Gastroesophageal sphincter (tissue), 4 donors: ENCODE results near the gene TMEM201. TPM values are rescaled to one million over a fixed set of nuclear protein-coding genes. Genes with fewer than 3 reads are reported as not detected.
"Not testable (repeated sequence)": the region's sequence is repeated elsewhere in the genome, so short reads cannot be mapped to it uniquely, and the experiment has no call there.

Experiments used
- ATAC-seq: fragments of 150-250 bp; one replicate; pipeline ENCODE4 v1.9.1; 2016; ENCODE audit warnings: mild to moderate bottlenecking, moderate library complexity
- H3K27ac ChIP-seq, 4 donors: fragments of 200-600 bp; sonication (generic) in 3 of 4; 1 replicate in 3 of 4; 2 replicates in 1 of 4; pipeline ENCODE4 v1.5.1; 2016 to 2019
- H3K27me3 ChIP-seq: fragments of 200-600 bp; sonication (generic); one replicate; pipeline ENCODE4 v1.5.1; 2019
- H3K36me3 ChIP-seq, 2 donors: fragments of 200-600 bp; sonication (generic); one replicate each; pipeline ENCODE4 v1.5.1; 2019; ENCODE audit warnings: control low read depth in 1 of 2
- H3K4me1 ChIP-seq, 3 donors: fragments of 200-600 bp; sonication (generic); 1 replicate in 2 of 3; 2 replicates in 1 of 3; pipeline ENCODE4 v1.5.1; 2016 to 2019; ENCODE audit warnings: control low read depth in 2 of 3
- H3K4me3 ChIP-seq, 2 donors: fragments of 200-600 bp; sonication (generic); one replicate each; pipeline ENCODE4 v1.5.1; 2019; ENCODE audit warnings: mild to moderate bottlenecking in 1 of 2, moderate library complexity in 1 of 2
- H3K9me3 ChIP-seq, 3 donors: fragments of 200-600 bp; sonication (generic); one replicate each; pipeline ENCODE4 v1.5.1; 2017 to 2019; ENCODE audit warnings: control low read depth in 2 of 3
- CTCF ChIP-seq, 4 experiments: fragments of 200-600 bp in 2 of 4; fragments of 450-650 bp in 2 of 4; sonication (generic) in 1 of 4; IDR thresholded peaks; one replicate each; pipeline ENCODE4 v1.5.1; 2017 to 2019; ENCODE audit warnings: antibody characterized with exemption in 4 of 4, mild to moderate bottlenecking in 2 of 4, moderate library complexity in 2 of 4
- EP300 ChIP-seq: sonication (generic); formaldehyde crosslinking; IDR thresholded peaks from one replicate; pipeline ENCODE4 v1.6.1; 2017; ENCODE audit warnings: antibody characterized with exemption, mild to moderate bottlenecking
- POLR2A ChIP-seq, 2 donors: fragments of 450-650 bp; IDR thresholded peaks; one replicate each; pipeline ENCODE4 v1.6.1; 2017; ENCODE audit warnings: antibody characterized with exemption in 2 of 2, mild to moderate bottlenecking in 2 of 2, moderate library complexity in 1 of 2
- POLR2AphosphoS5 ChIP-seq: sonication (generic); formaldehyde crosslinking; IDR thresholded peaks from one replicate; pipeline ENCODE4 v1.6.1; 2017; ENCODE audit warnings: antibody characterized with exemption
- WGBS, 2 donors: methylation state at CpG; one replicate each; pipeline ENCODE4 v1.1.5; 2018; ENCODE audit warnings: low coverage in 1 of 2; 5-methylcytosine and 5-hydroxymethylcytosine counted together
- total RNA-seq, 4 donors: library from RNA; depleted of rRNA; stranded (reverse); fragments of >200 nt; gene quantifications; one replicate each; pipeline ENCODE4 v1.1.0, GENCODE V29; 2016

Gene TMEM201
- total RNA-seq, 4 donors from 2014 or later: 4.4 to 9.3 (median 5.5) TPM

GRCh38 chr1:9557624-9558023 is 31.1 kb upstream of the TMEM201 start:
- peaks cover 0 to 27% of the 10 kb centered on the region in 2 donors for H3K36me3 ChIP-seq
- H3K27me3 ChIP-seq: no peaks in the 10 kb centered on the region
- peaks cover 3 to 77% (median 21%) of the 10 kb centered on the region in 3 donors for H3K4me1 ChIP-seq
- H3K27ac ChIP-seq: peak overlapping the region in 3 of 4 donors; percentile 66 to 80 (median 78)
- 85 to 87% methylated on average over 4 to 5 of the region's 5 CpGs for WGBS, 2 donors
- TF ChIP-seq POLR2A (IDR thresholded peaks at IDR 0.05): no peak
- no peak for TF ChIP-seq POLR2AphosphoS5
- TF ChIP-seq EP300: no peak
- TF ChIP-seq CTCF (IDR thresholded peaks at IDR 0.05): no peak
- no peak for ATAC-seq
- H3K9me3 ChIP-seq: no peaks in the 10 kb centered on the region
- H3K4me3 ChIP-seq: no peak overlapping the region

- peak overlapping the region; percentile 8 to 80 (median 72) for H3K27ac ChIP-seq
- peaks cover 3 to 82% (median 21%) of the 10 kb centered on the region in 3 donors for H3K4me1 ChIP-seq
- TF ChIP-seq EP300 (no peak), CTCF (IDR thresholded peaks at IDR 0.05) (no peak), POLR2AphosphoS5 (no peak), POLR2A (IDR thresholded peaks at IDR 0.05) (no peak)
- ATAC-seq: no peak
- H3K9me3 ChIP-seq: no peaks in the 10 kb centered on the region
- H3K36me3 ChIP-seq: peaks cover 0 to 27% of the 10 kb centered on the region in 2 donors
- 69 to 73% methylated on average over 2 to 6 of the region's 6 CpGs for WGBS, 2 donors
- no peak overlapping the region for H3K4me3 ChIP-seq
- H3K27me3 ChIP-seq: no peaks in the 10 kb centered on the region
Observed at GRCh38 chr1:9558271-9558945, 30.3 kb upstream of the TMEM201 start.

- 38 to 62% methylated on average over 7 to 11 of the region's 11 CpGs for WGBS, 2 donors
- Histone ChIP-seq H3K4me3 (no peak overlapping the region), H3K36me3 (peaks cover 0 to 22% of the 10 kb centered on the region in 2 donors), H3K27me3 (no peaks in the 10 kb centered on the region), H3K4me1 (peaks cover 3 to 86% (median 21%) of the 10 kb centered on the region in 3 donors), H3K27ac (peak overlapping the region; percentile 8 to 80 (median 72)), H3K9me3 (no peaks in the 10 kb centered on the region)
- ATAC-seq: no peak
- no peak for TF ChIP-seq POLR2A (IDR thresholded peaks at IDR 0.05)
- TF ChIP-seq CTCF (IDR thresholded peaks at IDR 0.05): no peak
- TF ChIP-seq POLR2AphosphoS5: no peak
- TF ChIP-seq EP300: no peak
Observed at GRCh38 chr1:9558946-9559545, 29.7 kb upstream of the TMEM201 start.

- Histone ChIP-seq H3K36me3 (peaks cover 0 to 16% of the 10 kb centered on the region in 2 donors), H3K27ac (peak overlapping the region in 3 of 4 donors; percentile 66 to 80 (median 78))
- TF ChIP-seq POLR2AphosphoS5: no peak
- no peak for TF ChIP-seq POLR2A (IDR thresholded peaks at IDR 0.05)
- TF ChIP-seq EP300: no peak
- TF ChIP-seq CTCF (IDR thresholded peaks at IDR 0.05): no peak
Observed at GRCh38 chr1:9559673-9560072, 29.0 kb upstream of the TMEM201 start.

GRCh38 chr1:9560090-9560489 is 28.6 kb upstream of the TMEM201 start:
- H3K9me3 ChIP-seq, ATAC-seq, H3K4me3 ChIP-seq, H3K27me3 ChIP-seq: not testable (repeated sequence)
- WGBS, 2 donors: 80 to 83% methylated on average over 2 to 13 of the region's 17 CpGs
- peaks cover 3 to 77% (median 21%) of the 10 kb centered on the region in 3 donors for H3K4me1 ChIP-seq
- peak overlapping the region in 3 of 4 donors; percentile 66 to 80 (median 78) for H3K27ac ChIP-seq
- peaks cover 0 to 15% of the 10 kb centered on the region in 2 donors for H3K36me3 ChIP-seq

More at GRCh38 chr1:9559673-9560072, 29.0 kb upstream of the TMEM201 start:
- H3K4me3 ChIP-seq: no peak overlapping the region
- WGBS, 2 donors: 72 to 84% methylated on average over 5 of the region's 5 CpGs
- H3K27me3 ChIP-seq: no peaks in the 10 kb centered on the region
- no peaks in the 10 kb centered on the region for H3K9me3 ChIP-seq
- no peak for ATAC-seq
- peaks cover 3 to 82% (median 21%) of the 10 kb centered on the region in 3 donors for H3K4me1 ChIP-seq
